Hepatocyte (in vitro differentiated cells): ENCODE results near the gene INHBC. TPM values are rescaled to one million over a fixed set of nuclear protein-coding genes. Genes with fewer than 3 reads are reported as not detected.

Experiments used
- DNase-seq: peaks from one replicate; pipeline ENCODE4 v3.0.0-alpha.2; 2016; ENCODE audit warnings: low spot score
- H2AFZ ChIP-seq: fragments of 200-600 bp; sonication (generic); 2 replicates; pipeline ENCODE4 v1.6.0; 2016; ENCODE audit warnings: antibody characterized with exemption, mild to moderate bottlenecking
- H3K27ac ChIP-seq: fragments of 200-600 bp; sonication (generic); 2 replicates; pipeline ENCODE4 v1.5.1; 2016; ENCODE audit warnings: mild to moderate bottlenecking
- H3K27me3 ChIP-seq: fragments of 200-600 bp; sonication (generic); 2 replicates; pipeline ENCODE4 v1.6.1; 2016
- H3K36me3 ChIP-seq: fragments of 200-600 bp; sonication (generic); replicated peaks from 2 replicates; pipeline ENCODE4 v1.5.1; 2016; ENCODE audit warnings: low read depth; ENCODE audit not compliant: insufficient read depth
- H3K4me1 ChIP-seq: fragments of 200-600 bp; sonication (generic); 2 replicates; pipeline ENCODE4 v1.5.1; 2016; ENCODE audit warnings: mild to moderate bottlenecking, moderate library complexity; ENCODE audit not compliant: insufficient read depth
- H3K4me2 ChIP-seq: fragments of 200-600 bp; sonication (generic); 2 replicates; pipeline ENCODE4 v1.6.0; 2016
- H3K4me3 ChIP-seq: fragments of 200-600 bp; sonication (generic); 2 replicates; pipeline ENCODE4 v1.5.1; 2016; ENCODE audit warnings: mild to moderate bottlenecking
- H3K79me2 ChIP-seq: fragments of 200-600 bp; sonication (generic); 2 replicates; pipeline ENCODE4 v1.6.0; 2017; ENCODE audit warnings: mild to moderate bottlenecking
- H3K9me2 ChIP-seq: fragments of 200-600 bp; sonication (generic); replicated peaks from 2 replicates; pipeline ENCODE4 v1.6.0; 2017; ENCODE audit warnings: mild to moderate bottlenecking; ENCODE audit not compliant: insufficient read depth
- H3K9me3 ChIP-seq: fragments of 200-600 bp; sonication (generic); 2 replicates; pipeline ENCODE4 v1.5.1; 2016; ENCODE audit warnings: low read depth, mild to moderate bottlenecking
- H4K20me1 ChIP-seq: fragments of 200-600 bp; sonication (generic); 2 replicates; pipeline ENCODE4 v1.6.0; 2016; ENCODE audit warnings: mild to moderate bottlenecking; ENCODE audit not compliant: insufficient read depth, poor library complexity, severe bottlenecking
- EZH2 ChIP-seq: fragments of 200-600 bp; sonication (generic); IDR thresholded peaks from 2 replicates; pipeline ENCODE4 v1.6.1; 2016; ENCODE audit warnings: antibody characterized with exemption, mild to moderate bottlenecking, borderline replicate concordance
- EZH2phosphoT487 ChIP-seq: fragments of 200-600 bp; sonication (generic); IDR thresholded peaks from one replicate; pipeline ENCODE4 v1.6.1; 2018; ENCODE audit warnings: antibody characterized with exemption, mild to moderate bottlenecking, low read depth, moderate library complexity; ENCODE audit not compliant: unreplicated experiment, severe bottlenecking
- WGBS: methylation state at CpG from one replicate; pipeline ENCODE4 v1.1.6; 2016; ENCODE audit warnings: low lambda C conversion rate; ENCODE audit errors: missing lambda C conversion rate; 5-methylcytosine and 5-hydroxymethylcytosine counted together
- polyA plus RNA-seq: library from polyadenylated mRNA; unstranded; fragments of >200 nt; fragmentation: Nextera tagmentation; extraction: Ambion mirVana; gene quantifications from 2 replicates; pipeline ENCODE4 v1.2.1, GENCODE V29; 2016
- total RNA-seq: library from RNA; depleted of rRNA; stranded (reverse); fragments of >200 nt; gene quantifications from 2 replicates; pipeline ENCODE4 v1.2.3, GENCODE V29; 2014
- TF ChIP-seq, protein P1 (sequence below): fragments of 200-600 bp; sonication (generic); IDR thresholded peaks from 2 replicates; pipeline ENCODE4 v1.5.1; 2016; ENCODE audit warnings: antibody characterized with exemption, mild to moderate bottlenecking; ENCODE audit not compliant: poor library complexity

The INHBC gene
- total and polyA plus RNA-seq, 2 experiments from 2014 or later, result 1.8 to 3.4 TPM

DNA sequence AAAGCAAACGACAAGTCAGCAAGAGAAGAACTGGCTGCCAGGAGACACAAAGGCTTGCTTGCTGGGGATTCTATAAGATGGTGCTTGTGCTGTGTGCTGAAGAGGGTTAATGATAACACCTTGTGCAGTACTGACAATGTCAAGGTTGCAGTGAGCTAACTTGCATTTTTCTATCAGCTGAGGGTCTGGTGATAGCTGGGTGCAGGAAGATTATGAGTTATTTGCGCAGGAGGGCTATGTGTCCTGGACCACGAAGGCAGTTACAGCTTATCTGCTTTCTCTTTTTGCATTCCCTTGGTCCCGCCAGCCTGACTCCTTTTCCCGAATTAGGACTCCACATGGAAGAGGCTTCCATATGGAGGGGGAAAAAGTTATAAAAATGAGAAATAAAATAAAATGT, 46.2 kb upstream of the INHBC start:
- Histone ChIP-seq H3K36me3 (no peaks in the 10 kb centered on the region), H4K20me1 (no peaks in the 10 kb centered on the region), H3K4me2 (peak overlapping the region; percentile 31), H3K9me3 (no peaks in the 10 kb centered on the region), H3K79me2 (peaks cover 6% of the 10 kb centered on the region), H3K4me1 (no peaks in the 10 kb centered on the region), H3K4me3 (no peak overlapping the region), H2AFZ (no peak overlapping the region), H3K27me3 (no peaks in the 10 kb centered on the region), H3K9me2 (no peaks in the 10 kb centered on the region), H3K27ac (peak overlapping the region; percentile 11)
- 82% methylated on average over 5 of the region's 5 CpGs for WGBS
- TF ChIP-seq, protein P1, sequence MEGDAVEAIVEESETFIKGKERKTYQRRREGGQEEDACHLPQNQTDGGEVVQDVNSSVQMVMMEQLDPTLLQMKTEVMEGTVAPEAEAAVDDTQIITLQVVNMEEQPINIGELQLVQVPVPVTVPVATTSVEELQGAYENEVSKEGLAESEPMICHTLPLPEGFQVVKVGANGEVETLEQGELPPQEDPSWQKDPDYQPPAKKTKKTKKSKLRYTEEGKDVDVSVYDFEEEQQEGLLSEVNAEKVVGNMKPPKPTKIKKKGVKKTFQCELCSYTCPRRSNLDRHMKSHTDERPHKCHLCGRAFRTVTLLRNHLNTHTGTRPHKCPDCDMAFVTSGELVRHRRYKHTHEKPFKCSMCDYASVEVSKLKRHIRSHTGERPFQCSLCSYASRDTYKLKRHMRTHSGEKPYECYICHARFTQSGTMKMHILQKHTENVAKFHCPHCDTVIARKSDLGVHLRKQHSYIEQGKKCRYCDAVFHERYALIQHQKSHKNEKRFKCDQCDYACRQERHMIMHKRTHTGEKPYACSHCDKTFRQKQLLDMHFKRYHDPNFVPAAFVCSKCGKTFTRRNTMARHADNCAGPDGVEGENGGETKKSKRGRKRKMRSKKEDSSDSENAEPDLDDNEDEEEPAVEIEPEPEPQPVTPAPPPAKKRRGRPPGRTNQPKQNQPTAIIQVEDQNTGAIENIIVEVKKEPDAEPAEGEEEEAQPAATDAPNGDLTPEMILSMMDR, result no peak
- TF ChIP-seq EZH2phosphoT487, result no peak
- TF ChIP-seq EZH2, result no peak
- no peak for DNase-seq

DNA sequence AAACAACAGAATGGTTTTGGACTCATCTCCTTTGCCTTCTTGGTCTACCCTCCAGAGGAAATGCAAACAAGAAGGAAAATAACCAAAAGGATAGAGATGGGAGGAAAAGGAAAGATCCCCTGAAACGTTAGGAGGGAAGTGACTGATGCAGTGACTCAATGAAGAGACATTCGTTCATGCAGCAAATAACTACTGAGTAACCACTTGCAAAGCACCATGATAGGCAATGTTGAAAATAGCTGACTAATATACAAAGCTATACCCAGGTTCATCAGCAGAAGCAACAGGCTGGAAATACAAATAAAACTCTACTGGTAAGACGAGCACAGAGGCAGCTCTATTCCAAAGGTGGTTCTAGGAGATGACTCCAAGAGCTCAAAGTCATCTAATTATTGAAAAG, 45.6 kb upstream of the INHBC start:
- peaks cover 9% of the 10 kb centered on the region for H3K79me2 ChIP-seq
- 66% methylated on average over 3 of the region's 3 CpGs for WGBS
- peak overlapping the region; percentile 64 for H3K27ac ChIP-seq
- no peaks in the 10 kb centered on the region for H4K20me1 ChIP-seq
- H3K4me1 ChIP-seq, result no peaks in the 10 kb centered on the region
- no peaks in the 10 kb centered on the region for H3K9me3 ChIP-seq
- DNase-seq, result peak; percentile 10
- H3K4me2 ChIP-seq, result no peak overlapping the region
- H3K36me3 ChIP-seq, result no peaks in the 10 kb centered on the region
- no peak for TF ChIP-seq EZH2
- TF ChIP-seq, protein P1, result no peak
- no peak for TF ChIP-seq EZH2phosphoT487
- no peak overlapping the region for H2AFZ ChIP-seq
- no peaks in the 10 kb centered on the region for H3K9me2 ChIP-seq
- H3K4me3 ChIP-seq, result no peak overlapping the region
- no peaks in the 10 kb centered on the region for H3K27me3 ChIP-seq

GRCh38 chr12:57390174-57390573, 44.4 kb upstream of the INHBC start:
- no peak overlapping the region for H2AFZ ChIP-seq
- H4K20me1 ChIP-seq, result no peaks in the 10 kb centered on the region
- H3K36me3 ChIP-seq, result no peaks in the 10 kb centered on the region
- H3K4me2 ChIP-seq, result no peak overlapping the region
- no peaks in the 10 kb centered on the region for H3K4me1 ChIP-seq
- no peak overlapping the region for H3K4me3 ChIP-seq
- peaks cover 9% of the 10 kb centered on the region for H3K79me2 ChIP-seq
- H3K9me2 ChIP-seq, result no peaks in the 10 kb centered on the region
- no peaks in the 10 kb centered on the region for H3K9me3 ChIP-seq
- TF ChIP-seq, protein P1, result no peak
- no peak for TF ChIP-seq EZH2
- no peak for TF ChIP-seq EZH2phosphoT487
- H3K27ac ChIP-seq, result peak overlapping the region; percentile 64
- 82% methylated on average over 2 of the region's 2 CpGs for whole genome bisulfite sequencing
- no peak for DNase-seq
- H3K27me3 ChIP-seq, result no peaks in the 10 kb centered on the region

- Histone ChIP-seq H3K4me3 (no peak overlapping the region), H3K27me3 (no peaks in the 10 kb centered on the region), H3K4me2 (no peak overlapping the region), H3K4me1 (no peaks in the 10 kb centered on the region), H2AFZ (no peak overlapping the region), H3K79me2 (peaks cover 15% of the 10 kb centered on the region), H3K36me3 (no peaks in the 10 kb centered on the region), H3K27ac (no peak overlapping the region), H3K9me2 (no peaks in the 10 kb centered on the region), H4K20me1 (no peaks in the 10 kb centered on the region), H3K9me3 (no peaks in the 10 kb centered on the region)
- no peak for TF ChIP-seq EZH2phosphoT487
- TF ChIP-seq, protein P1, result no peak
- TF ChIP-seq EZH2, result no peak
- no peak for DNase-seq
- WGBS, result 98% methylated on average over 18 of the region's 18 CpGs
These were observed 39.5 kb upstream of the INHBC start for GRCh38 chr12:57395121-57395520.
